GM19463 (cell line): Measurements from ENCODE around the gene ZBTB7A.

Experiments used
- ATAC-seq: cut with Tn5 transposase; IDR thresholded peaks from one replicate; pipeline ENCODE4 v1.9.1; 2021; ENCODE audit warnings: mild to moderate bottlenecking, moderate library complexity; ENCODE audit not compliant: unreplicated experiment

Gene ZBTB7A

DNA sequence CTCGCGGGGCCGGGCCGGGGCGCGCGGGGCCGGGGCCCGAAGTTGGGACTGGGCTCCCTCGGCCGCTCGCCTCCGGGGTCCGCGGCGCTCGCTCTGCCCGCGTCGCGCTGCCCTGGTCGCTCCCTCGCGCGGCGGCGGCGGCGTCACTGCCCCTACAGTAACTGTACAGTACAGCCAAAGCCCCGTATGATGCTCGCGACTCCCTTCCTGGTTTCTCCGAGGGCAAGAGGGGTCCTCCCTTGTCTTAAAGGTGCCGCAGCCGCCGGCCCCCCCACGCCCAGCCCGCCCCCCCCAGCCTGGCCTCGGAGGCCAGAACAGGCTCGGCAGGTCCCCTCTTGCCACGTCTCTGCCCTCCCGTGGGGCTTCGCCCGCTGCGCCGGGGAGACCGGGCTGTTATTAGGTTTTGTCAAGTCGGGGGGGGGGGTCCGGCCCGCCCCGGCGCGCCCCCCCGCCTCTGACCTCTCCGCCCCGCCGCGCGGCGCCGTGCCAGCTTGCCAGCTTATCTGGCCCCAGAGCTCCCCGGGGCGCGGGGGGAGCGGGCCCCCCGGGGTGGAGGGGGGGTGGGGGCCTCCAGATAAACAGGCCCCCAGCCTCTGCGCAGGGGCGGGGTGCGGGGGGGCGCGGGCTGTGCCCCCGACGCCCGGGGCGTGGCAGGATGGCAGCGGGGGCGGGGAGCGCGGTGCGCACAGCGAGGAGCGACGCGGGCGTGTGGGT, at the start of gene ZBTB7A:
Gene ZBTB7A, minus strand, starts transcription at position 218 of the 714 bp plus-strand sequence. CDS start 11,667 bp downstream, outside the sequence.
- no peak for ATAC-seq

DNA sequence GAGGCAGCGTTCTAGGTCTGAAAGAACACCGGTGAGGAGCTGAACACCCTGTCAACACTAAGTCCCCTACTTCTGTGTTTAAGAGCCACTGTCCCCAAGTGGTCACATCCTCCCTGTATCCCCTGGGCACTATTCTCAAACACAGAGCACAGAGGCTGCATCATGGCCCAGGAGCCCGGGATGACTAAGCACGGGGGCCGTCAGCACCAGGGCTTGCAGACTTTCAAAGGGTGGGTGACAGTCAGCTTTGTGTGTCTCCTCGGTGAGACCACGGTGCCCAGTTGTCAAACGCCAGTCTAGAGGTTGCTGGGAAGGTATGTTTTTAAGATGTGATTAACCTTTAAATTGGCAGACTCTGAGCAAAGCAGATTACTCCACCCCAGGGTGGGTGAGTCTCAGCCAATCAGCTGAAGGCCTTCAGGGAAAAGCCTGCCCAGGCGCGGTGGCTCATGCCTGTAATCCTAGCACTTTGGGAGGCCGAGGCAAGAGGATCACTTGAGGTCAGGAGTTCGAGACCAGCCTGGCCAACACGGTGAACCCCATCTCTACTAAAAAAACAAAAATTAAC, 49.2 kb upstream of the ZBTB7A start:
- no peak for ATAC-seq

GRCh38 chr19:4115050-4115817, 48.5 kb upstream of the ZBTB7A start:
- ATAC-seq = no peak

- ATAC-seq = no peak
These were observed 47.5 kb upstream of the ZBTB7A start for GRCh38 chr19:4114181-4114580.

- no peak for ATAC-seq
These were observed 46.8 kb upstream of the ZBTB7A start for GRCh38 chr19:4113398-4114088.

DNA sequence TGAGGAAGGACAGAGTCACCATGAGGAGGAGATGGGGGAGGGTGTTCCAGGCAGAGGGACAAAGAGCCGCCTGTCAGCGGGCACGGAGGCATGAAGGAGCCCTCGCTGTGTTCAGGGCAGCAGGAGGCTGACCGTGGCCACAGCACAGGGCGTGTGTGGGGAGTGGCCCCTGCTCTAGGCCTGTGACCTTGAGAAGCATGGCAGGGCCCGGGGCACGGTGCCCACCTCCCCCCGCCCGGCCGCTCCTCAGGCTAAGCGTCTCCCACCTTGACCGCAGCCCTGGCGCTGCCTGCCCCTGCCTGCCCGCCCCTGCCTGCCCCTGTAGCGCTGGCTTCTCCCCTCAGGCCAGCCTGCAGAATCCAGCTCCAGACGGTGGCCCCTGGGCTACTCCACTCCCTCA, 45.7 kb upstream of the ZBTB7A start:
- no peak for ATAC-seq

- no peak for ATAC-seq
These were observed 42.9 kb upstream of the ZBTB7A start for GRCh38 chr19:4109626-4109945.

- peak; percentile 61 for ATAC-seq
These were observed 42.3 kb upstream of the ZBTB7A start for GRCh38 chr19:4108767-4109625.

DNA sequence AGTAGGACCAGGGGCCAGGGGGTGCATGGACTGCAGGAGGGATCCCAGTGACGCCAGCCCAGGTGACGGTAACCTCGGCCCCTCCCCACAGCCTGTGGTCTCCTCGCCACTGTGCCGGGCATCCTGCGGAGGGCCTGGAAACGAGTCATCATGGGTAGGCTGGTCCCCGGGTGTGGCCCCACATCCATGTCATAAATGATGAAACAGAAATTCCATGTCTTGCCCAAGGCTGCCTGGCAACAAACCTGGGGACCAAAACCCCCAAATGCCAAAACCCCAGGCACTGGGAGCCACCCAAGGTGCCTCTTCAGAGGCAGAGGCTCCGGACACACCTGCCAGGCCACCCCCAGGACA, 36.4 kb upstream of the ZBTB7A start:
- ATAC-seq = no peak

- no peak for ATAC-seq
These were observed 35.8 kb upstream of the ZBTB7A start for GRCh38 chr19:4102339-4103079.

DNA sequence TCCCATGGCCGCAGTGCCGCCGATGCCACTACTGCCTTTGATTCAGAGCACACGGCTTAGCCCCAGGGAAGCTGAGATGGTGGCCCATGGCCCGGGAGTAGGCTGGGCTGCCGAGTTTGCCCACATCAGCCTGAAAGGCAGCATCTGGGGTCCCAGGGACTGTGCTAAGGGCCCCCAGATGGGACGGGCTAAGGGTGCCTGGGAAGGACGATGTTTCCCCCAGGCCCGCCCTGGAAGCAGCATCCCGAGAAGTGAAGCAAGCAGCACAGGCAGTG, 34.7 kb upstream of the ZBTB7A start:
- no peak for ATAC-seq

- ATAC-seq = no peak
These were observed 34.2 kb upstream of the ZBTB7A start for GRCh38 chr19:4100647-4101495.

DNA sequence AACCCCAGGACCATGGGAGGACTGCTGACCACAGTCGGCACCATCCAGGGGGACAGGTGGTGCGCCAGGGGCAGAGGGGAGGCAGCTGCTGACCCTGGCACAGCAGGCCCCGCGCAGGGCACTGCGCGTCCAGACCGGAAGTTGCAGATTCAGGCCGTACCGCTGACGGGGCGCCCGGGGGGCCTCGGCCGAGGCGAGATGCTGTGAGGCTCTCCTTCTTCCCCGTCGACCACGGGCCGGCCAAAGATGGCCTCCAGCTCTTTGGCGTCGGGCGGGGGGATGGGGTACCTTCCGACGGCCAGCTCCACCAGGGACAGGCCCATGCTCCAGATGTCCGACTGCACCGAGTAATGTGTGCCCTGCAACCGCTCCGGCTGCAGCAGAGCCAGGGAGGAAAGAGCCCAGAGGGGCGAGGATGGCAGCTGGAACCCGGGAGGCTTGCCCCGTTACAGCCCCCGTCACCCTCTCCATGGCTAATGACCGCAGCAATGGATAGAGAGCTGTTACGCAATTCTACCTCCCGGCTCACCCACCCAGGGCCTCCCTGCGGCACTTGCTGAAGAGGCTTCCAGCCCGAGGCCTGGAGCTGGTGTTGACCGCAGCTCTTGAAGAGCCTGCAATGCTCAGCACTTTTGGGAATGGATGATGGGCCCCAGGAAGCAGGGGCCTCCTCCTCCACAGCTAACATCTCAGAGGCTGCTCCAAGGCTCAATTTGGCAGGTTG, 32.5 kb upstream of the ZBTB7A start:
- no peak for ATAC-seq

DNA sequence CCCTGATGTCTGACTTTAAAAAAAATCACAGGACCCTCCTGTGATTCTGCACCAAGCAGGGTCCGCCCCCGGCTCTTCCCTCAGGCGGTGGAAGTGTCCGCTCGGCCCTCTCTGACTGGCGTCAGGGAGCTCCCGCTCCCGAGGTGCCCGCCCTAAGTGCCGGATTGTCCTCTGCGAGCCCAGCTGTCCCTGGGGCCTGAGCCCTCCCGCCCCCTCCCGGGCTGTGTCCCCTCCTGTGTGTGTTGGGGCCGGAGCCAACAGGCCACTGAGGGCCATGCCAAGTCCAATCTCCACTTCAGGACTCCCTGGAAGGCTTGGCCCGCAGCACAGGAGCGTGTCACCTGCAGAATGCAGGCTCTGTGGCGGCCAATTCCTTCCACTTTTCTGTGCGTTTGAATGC, 31.8 kb upstream of the ZBTB7A start:
- ATAC-seq = no peak

DNA sequence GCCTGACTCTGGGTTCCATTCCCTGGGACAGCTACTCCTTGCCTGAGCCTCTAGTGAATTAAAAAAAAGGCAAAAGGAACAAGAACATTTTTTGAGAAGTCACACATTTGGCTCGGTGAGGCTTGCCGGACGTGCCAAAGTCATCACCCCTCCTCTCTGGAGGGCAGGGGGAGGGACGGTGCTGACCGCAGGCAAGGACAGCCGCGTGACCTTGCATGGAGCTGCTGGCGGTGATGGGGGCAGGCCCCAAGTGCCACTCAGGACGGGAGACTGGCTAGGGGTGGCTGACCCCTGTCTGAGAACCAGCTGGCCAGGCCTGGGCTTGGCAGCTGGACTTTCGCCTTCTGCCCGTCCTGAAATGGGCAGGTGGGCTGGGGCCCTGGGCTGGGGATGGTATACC, 30.8 kb upstream of the ZBTB7A start:
- ATAC-seq = no peak

- no peak for ATAC-seq
These were observed 29.6 kb upstream of the ZBTB7A start for GRCh38 chr19:4096049-4096892.

DNA sequence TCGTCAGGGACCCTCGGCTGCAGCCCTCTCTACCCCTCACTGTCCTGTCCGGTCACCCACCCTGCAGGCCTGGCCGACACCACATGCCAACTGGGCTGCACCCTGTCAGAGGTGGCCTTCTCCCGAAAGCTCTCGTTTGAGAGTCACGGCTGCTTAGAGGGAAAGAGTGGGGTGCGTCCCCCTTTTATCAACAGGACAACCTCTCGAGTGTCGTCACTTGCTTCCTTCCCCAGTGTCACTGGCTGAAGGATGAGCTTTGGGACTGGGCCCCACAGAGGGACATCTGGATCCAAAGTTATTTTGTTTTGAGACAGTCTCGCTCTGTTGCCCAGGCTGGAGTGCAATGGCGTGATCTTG, 28.8 kb upstream of the ZBTB7A start:
- ATAC-seq = no peak
